Tibial nerve (tissue), 3 donors: ENCODE measurements around the gene NOC4L.

Experiments used
- POLR2A ChIP-seq, 2 donors: fragments of 450-650 bp; IDR thresholded peaks; one replicate each; pipeline ENCODE4 v1.6.1; 2017; ENCODE audit warnings: antibody characterized with exemption in 2 of 2, mild to moderate bottlenecking in 2 of 2, moderate library complexity in 2 of 2
- TF ChIP-seq, protein P1 (sequence below), 5 experiments: fragments of 200-600 bp in 3 of 5; fragments of 450-650 bp in 2 of 5; sonication (generic) in 3 of 5; IDR thresholded peaks; one replicate each; pipeline ENCODE4 v1.5.1; 2016 to 2019; ENCODE audit warnings: antibody characterized with exemption in 5 of 5, mild to moderate bottlenecking in 3 of 5, moderate library complexity in 2 of 5

DNA sequence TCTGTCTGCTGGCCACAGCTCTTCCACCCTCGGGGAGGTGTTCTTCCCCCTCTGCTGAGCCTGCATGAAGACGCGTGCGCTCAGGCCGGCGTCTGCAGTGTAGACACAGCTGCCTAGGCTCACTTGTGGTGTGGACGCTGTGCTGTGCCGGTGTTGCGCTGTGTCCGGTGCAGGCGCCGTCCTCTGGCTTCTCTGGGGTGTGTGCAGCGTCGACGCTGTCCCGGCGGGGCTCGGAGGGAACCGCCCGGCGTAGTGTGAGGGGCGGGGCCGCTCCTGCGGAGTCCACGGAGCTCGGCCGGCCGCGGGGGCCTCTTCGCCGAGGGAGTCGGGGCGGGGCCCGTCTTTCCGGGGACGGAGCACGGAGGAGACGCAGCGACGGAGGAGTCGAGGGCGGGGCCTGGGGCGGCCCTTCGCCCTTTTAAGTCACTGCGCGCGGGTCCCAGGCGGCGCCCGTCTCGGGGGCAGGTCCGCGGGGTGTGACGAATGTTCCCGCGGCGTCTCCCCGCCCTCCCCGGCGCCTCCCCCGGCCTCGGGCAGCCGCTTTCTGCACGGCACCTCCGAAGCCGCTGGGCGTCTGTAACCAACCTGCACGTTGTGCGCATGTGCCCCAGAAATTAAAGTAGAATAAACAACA, 45.2 kb downstream of the NOC4L start:
- TF ChIP-seq, protein P1, sequence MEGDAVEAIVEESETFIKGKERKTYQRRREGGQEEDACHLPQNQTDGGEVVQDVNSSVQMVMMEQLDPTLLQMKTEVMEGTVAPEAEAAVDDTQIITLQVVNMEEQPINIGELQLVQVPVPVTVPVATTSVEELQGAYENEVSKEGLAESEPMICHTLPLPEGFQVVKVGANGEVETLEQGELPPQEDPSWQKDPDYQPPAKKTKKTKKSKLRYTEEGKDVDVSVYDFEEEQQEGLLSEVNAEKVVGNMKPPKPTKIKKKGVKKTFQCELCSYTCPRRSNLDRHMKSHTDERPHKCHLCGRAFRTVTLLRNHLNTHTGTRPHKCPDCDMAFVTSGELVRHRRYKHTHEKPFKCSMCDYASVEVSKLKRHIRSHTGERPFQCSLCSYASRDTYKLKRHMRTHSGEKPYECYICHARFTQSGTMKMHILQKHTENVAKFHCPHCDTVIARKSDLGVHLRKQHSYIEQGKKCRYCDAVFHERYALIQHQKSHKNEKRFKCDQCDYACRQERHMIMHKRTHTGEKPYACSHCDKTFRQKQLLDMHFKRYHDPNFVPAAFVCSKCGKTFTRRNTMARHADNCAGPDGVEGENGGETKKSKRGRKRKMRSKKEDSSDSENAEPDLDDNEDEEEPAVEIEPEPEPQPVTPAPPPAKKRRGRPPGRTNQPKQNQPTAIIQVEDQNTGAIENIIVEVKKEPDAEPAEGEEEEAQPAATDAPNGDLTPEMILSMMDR (IDR thresholded peaks at IDR 0.05): peak in 1 of 5 experiments; percentile 23
- TF ChIP-seq POLR2A (IDR thresholded peaks at IDR 0.05): peak in 1 of 2 donors; percentile 53
